Spleen (tissue), 3 donors: ENCODE measurements around the gene HMSD.

ENCODE experiments used
- POLR2A ChIP-seq, 3 donors: fragments of 450-650 bp; IDR thresholded peaks; one replicate each; pipeline ENCODE4 v1.5.1; 2017; ENCODE audit warnings: antibody characterized with exemption in 3 of 3, mild to moderate bottlenecking in 1 of 3
- POLR2AphosphoS5 ChIP-seq, 3 donors: sonication (generic); formaldehyde crosslinking; IDR thresholded peaks; one replicate each; pipeline ENCODE4 v1.5.1; 2017; ENCODE audit warnings: antibody characterized with exemption in 3 of 3

DNA sequence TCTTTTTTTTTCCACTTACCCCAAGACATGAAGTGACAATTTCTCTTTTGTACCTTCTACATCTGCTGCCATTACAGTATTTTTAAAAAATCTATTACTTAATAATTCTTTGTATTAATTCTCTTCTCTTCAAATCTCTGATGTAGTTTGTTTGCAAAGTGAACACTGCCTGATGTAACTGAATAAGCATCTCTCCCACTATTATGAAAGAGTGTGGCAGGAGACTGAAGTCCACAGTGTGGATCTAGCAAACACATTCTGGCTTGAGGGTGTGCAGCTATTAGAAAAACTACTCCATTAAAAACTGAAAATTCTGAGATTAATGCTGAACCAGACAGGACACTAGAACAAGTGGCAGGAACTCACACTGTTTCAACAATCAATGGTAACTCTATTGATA is 15.8 kb downstream of the HMSD start:
- no peak for TF ChIP-seq POLR2AphosphoS5 (IDR thresholded peaks at IDR 0.05)
- no peak for TF ChIP-seq POLR2A (IDR thresholded peaks at IDR 0.05)
